ENCODE data around the gene MRPS24.
"Not testable (repeated sequence)": the region's sequence is repeated elsewhere in the genome, so short reads cannot be mapped to it uniquely, and the experiment has no call there.

The MRPS24 gene

GRCh38 chr7:43838201-43838658 is 31.1 kb downstream of the MRPS24 start:
- no peak for DNase-seq (ENCODE audit: low read depth in 2 of 2)

- peak; percentile 19 to 21 for DNase-seq (ENCODE audit: low read depth in 2 of 2)
These were observed 34.7 kb downstream of the MRPS24 start for GRCh38 chr7:43834463-43835251.

GRCh38 chr7:43830917-43831316 is 38.4 kb downstream of the MRPS24 start:
- not testable (repeated sequence) for DNase-seq (ENCODE audit: low read depth in 2 of 2)

GRCh38 chr7:43825391-43825808 is 43.9 kb downstream of the MRPS24 start:
- no peak for DNase-seq (ENCODE audit: low read depth in 2 of 2)

- DNase-seq (ENCODE audit: low read depth in 2 of 2) = no peak
These were observed 44.4 kb downstream of the MRPS24 start for GRCh38 chr7:43824963-43825362.

GRCh38 chr7:43824513-43824912 is 44.8 kb downstream of the MRPS24 start:
- not testable (repeated sequence) for DNase-seq (ENCODE audit: low read depth in 2 of 2)

GRCh38 chr7:43823941-43824340 is 45.4 kb downstream of the MRPS24 start:
- DNase-seq (ENCODE audit: low read depth in 2 of 2) = no peak

- DNase-seq (ENCODE audit: low read depth in 2 of 2) = not testable (repeated sequence)
These were observed 45.9 kb downstream of the MRPS24 start for GRCh38 chr7:43823425-43823824.

Measured in stimulated activated CD4-positive, alpha-beta T cell treated with anti-CD3 and anti-CD28 coated beads, Interleukin-12 subunit alpha, Interleukin-12 subunit beta, amount 100 ng/mL, for 24 hours (primary cell).